GM18867 (cell line): Measurements from ENCODE around the gene SEC14L2.
A peak's percentile ranks its signal among the peaks of the same experiment; 100 is the strongest.
"Not testable (repeated sequence)": the region's sequence is repeated elsewhere in the genome, so short reads cannot be mapped to it uniquely, and the experiment has no call there.

Source experiments
- ATAC-seq: cut with Tn5 transposase; IDR thresholded peaks from one replicate; pipeline ENCODE4 v1.9.1; 2021; ENCODE audit warnings: mild to moderate bottlenecking, moderate library complexity; ENCODE audit not compliant: unreplicated experiment

SEC14L2 gene

DNA sequence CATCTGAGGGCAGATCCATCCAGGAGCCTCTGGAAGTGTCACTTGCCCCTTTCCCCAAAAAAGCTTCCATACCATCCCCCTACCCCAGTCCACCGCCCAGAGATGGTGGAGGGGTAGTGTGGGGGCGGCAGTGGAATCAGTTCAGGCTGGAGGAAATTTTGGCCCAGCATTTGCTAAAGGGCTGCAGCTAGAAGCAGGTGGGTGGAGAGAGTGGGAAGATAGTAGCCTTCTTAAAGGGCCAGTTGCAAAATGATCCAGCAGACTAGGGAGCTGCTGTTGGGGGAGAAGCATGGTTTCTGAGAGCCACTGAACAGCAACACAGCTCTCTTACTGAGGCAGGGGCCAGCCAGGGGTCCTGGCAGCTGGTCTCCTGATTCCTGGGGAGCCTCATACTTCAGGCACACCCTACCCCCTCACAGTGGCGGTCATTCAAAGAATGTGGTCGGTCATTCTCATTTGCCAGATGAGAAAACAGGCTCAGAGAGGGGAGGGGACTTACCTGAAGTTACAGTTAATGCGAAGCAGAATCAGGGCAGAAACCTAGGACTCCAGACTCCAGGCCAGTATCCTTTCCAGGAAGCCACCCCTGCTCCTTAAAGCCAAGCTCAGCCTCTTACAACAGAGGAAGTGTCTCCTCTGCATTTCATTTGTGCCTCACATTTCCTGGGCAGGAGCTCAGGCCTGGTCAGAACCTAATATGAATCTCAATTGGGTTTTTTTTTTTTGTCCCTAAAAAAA lies 5.4 kb downstream of the SEC14L2 start:
- no peak for ATAC-seq

GRCh38 chr22:30402766-30403104 lies 5.9 kb downstream of the SEC14L2 start:
- ATAC-seq = not testable (repeated sequence)

GRCh38 chr22:30404307-30404706 lies 7.5 kb downstream of the SEC14L2 start:
- ATAC-seq = no peak

GRCh38 chr22:30405731-30406130 lies 8.9 kb downstream of the SEC14L2 start:
- no peak for ATAC-seq

GRCh38 chr22:30406400-30406799 lies 9.6 kb downstream of the SEC14L2 start:
- no peak for ATAC-seq

GRCh38 chr22:30408388-30409102 lies 11.7 kb downstream of the SEC14L2 start:
- no peak for ATAC-seq

DNA sequence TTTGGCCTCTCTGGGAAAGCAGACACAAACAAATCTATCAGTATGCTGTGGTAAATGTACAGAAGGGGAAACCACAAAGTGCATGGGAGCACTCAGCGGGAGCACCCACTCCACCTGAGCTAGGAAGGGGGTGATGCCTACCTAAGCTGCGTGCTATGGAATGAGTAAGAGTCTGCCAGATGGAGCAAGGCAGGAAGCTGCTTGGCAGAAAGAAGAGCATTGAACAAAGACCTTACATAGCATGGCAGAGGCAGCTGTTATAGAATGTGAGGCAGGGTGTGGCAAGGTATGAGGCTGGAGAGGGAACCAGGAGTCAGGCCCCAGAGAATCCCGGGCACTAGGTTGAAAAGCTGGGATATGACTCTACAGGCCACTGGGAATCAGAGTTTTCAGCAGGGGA lies 15.0 kb downstream of the SEC14L2 start:
- no peak for ATAC-seq

- no peak for ATAC-seq
These were observed 16.2 kb downstream of the SEC14L2 start for GRCh38 chr22:30413001-30413400.

DNA sequence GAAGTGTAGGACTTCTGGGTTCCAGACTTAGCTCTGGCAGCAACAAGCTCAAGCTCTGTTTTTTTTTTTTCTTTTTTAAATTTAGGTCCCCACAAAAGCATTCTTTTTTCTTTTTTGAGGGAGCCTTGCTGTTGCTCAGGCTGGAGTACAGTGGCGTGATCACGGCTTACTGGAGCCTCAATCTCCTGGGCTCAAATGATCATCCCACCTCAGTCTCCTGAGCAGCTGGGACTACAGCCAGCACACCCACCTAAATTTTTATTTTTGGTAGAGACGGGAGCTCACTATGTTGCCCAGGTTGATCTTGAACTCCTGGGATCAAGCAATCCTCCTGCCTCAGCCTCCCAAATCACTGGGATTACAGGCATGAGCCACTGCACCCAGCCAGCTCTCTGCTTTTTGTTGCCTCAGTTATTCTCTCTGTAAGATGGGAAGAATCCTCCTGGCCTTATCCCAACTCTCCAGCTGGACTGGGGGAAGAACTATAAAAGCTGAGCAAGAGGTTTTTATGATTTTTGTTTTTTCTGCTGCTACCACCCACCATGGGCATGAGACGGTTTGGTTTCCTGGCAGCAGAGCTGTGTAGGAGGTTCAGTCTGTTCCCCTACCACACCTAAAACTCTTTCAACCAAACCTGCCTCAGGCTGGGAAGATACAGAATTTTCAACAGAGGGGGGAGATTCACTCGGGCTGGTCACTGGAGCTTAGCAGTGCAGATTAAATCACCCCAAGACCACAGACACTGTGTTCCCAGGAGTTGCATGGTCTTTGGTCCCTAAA lies 17.1 kb downstream of the SEC14L2 start:
- no peak for ATAC-seq

DNA sequence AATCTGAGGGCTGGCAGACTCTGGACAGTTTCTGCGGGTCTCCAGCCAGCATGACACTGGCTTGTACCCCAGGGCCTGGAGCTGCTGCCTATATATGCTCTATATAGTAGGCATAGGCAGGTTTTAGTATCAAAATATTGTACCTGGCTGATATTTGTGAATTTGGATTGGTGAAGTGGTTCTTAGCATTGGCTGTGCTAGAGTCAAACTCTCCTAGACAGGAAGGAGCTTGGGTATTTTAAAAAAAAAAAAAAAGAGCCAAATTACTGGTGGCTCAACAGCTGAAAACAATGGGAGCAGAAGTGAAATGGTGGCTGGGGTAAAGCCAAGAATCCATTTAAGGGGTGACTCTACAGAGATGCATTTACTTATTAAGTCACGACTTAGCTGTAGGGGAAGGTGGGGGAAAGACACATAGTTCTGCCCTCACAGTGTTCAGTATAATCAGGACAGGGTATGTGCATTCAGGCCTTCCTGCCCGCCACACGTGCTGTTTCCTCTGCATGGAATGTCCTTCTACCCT lies 17.8 kb downstream of the SEC14L2 start:
- ATAC-seq = no peak

DNA sequence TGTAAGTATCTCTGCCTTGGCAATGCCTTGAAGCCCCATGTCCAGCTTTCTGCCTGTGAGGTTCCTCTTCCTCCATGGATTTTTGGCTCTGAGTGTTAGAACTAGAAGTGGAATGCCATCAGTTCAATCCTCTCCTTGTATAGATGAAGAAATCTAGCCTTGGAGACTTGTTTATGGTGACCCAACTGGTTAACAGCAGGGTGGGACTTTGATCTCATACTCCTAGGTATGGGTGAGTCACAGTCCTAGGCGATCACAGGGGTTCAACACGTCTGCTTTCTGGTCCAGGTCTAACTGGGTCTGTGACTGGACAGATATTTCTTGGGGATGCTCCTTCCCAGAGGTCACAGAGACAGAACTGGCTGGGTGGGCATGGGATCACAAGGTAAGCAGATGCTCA lies 19.6 kb downstream of the SEC14L2 start:
- no peak for ATAC-seq

DNA sequence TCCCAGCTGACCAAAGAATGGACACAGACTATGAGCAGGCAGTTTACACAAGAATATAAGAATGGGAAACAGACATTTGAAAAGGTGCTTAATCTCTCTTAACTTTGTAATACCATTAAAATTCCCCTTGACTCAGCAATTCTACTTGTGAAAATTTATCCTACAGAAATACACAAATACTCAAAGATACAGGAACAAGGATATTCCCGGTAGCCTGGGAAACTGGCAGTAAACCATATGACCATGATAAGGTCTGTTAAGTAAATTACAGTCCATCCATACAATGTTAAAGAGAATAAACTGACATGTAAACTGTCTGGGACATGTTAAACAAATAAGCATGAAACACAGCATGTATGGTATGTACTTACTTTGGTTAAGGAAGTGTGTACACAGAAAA lies 20.0 kb downstream of the SEC14L2 start:
- ATAC-seq = no peak

DNA sequence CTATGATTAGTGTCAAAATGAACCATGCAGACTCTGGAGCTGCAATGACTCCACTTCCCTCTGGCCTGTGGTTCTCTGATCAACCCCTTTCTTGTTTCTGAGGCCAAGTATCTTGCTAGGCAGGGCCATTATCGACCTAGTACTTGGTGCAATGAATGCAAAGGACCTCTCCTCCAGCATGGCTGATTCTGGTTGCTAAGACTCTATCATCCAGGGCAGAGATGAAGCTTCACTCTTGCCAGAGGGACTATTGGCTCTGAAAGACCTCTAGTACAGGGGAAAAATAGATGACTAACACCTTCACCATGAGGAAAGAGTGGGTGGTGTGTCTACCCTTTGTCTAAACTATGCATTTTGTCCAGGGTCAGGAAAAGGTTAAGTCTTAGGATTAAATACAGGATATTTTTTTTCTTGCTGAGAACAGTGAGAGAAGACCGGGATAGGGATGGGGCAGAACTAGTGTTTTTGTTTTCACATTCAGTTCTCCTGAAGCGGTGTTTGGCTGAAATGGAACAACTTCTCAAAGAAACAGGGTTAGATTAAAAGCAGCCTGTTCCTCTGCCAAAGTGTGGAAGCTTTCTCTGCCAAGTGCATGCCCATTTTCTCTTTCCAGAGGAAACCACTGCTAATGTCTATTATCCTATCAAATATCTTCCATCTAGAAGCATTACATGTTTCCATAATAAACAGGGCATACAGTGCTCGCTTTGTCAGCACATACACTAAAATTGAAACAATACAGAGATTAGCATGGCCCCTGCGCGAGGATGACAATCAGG lies 23.7 kb downstream of the SEC14L2 start:
- ATAC-seq = no peak

DNA sequence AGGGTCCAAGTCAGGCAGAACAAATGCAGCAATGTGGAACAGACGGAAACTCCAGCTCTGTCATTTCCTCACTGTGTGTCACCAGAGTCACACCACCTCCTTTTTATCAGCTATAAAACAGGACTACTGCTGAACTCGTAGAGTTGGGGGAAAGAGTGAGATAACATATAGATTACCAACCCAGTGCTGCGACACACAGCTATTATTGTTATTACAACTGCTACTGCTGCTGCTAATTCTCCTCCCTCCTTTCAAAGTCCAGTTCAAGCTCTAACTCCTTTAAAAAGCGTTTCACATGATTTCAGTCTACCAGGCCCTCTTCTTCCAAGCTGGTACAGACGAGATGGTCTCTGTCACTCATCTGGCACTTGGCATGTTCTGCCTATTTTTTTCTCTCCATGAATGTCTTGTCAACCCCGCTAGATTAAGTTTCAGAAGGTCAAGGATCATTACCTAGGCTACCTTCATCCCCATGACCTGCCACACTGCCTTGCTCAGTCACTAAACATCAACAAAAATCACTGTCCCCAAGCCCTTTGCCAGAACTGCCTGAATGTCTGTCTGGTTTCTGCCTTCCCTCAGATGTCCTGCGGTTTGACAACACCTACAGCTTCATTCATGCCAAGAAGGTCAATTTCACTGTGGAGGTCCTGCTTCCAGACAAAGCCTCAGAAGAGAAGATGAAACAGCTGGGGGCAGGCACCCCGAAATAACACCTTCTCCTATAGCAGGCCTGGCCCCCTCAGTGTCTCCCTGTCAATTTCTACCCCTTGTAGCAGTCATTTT lies 25.1 kb downstream of the SEC14L2 start:
- no peak for ATAC-seq

- ATAC-seq = no peak
These were observed 25.9 kb downstream of the SEC14L2 start for GRCh38 chr22:30422481-30423300.

GRCh38 chr22:30423301-30423958 lies 26.6 kb downstream of the SEC14L2 start:
- ATAC-seq = peak; percentile 27

DNA sequence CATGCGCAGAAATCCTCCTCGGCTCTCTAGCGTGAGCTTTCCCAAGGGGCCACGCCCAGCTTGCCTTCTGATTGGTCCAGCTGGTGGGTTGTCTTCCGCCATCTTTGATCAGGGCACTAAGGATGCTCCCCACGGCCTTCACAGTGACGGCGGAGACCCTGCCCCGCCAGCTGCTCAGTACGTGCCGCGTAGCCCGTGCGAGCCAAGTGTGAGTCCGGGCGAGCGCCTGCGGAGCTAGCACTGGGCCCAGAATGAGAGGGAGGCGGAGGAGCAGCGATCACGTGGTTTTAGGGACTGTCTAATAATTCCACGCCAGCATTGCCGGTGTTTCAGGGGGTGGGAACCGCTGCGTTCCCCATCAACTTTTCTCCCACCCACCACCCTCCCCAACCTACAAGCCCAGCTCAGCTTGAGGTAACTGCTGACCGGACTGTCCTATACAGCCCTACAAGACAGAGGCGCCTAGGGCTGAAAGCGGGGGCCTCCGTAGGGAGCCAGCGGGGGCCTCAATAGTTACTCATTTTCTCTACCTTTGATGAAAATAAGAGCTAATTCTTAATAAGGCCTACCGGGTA lies 27.2 kb downstream of the SEC14L2 start:
- peak; percentile 74 for ATAC-seq
